GM12873 (cell line): ENCODE results near the gene CST11.

ENCODE experiments used
- TF ChIP-seq, protein P1 (sequence below): IDR thresholded peaks from 2 replicates; pipeline ENCODE4 v1.5.1; 2012; ENCODE audit warnings: low read depth, mild to moderate bottlenecking, moderate library complexity, low read length, control low read depth; ENCODE audit not compliant: insufficient read depth; ENCODE audit errors: missing control alignments

The CST11 gene, protein sequence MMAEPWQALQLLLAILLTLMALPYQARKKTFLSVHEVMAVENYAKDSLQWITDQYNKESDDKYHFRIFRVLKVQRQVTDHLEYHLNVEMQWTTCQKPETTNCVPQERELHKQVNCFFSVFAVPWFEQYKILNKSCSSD

DNA sequence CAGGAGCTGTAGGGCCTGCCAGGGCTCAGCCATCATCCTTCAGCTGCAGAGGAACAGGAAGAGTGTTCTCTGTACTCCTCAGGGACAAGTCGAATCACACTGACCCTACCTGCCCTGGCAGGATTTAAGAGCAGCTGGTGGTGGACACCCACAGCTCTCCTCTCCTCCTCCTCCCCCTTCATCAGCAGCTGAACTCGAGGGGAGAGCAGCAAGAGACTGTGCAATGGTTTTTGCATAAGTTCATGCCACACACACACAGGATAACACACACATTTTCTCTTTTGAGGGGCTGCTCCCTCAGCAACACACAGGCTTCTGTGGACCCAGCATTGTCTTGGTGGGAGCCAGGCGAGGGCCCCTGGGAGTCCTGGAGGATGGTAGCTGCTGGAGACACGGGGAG is at the start of gene CST11:
Gene CST11 (minus strand): TSS at position 101 of the 400 bp plus-strand sequence. CDS start 65 bp downstream, at position 36.
- TF ChIP-seq, protein P1, sequence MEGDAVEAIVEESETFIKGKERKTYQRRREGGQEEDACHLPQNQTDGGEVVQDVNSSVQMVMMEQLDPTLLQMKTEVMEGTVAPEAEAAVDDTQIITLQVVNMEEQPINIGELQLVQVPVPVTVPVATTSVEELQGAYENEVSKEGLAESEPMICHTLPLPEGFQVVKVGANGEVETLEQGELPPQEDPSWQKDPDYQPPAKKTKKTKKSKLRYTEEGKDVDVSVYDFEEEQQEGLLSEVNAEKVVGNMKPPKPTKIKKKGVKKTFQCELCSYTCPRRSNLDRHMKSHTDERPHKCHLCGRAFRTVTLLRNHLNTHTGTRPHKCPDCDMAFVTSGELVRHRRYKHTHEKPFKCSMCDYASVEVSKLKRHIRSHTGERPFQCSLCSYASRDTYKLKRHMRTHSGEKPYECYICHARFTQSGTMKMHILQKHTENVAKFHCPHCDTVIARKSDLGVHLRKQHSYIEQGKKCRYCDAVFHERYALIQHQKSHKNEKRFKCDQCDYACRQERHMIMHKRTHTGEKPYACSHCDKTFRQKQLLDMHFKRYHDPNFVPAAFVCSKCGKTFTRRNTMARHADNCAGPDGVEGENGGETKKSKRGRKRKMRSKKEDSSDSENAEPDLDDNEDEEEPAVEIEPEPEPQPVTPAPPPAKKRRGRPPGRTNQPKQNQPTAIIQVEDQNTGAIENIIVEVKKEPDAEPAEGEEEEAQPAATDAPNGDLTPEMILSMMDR = no peak

DNA sequence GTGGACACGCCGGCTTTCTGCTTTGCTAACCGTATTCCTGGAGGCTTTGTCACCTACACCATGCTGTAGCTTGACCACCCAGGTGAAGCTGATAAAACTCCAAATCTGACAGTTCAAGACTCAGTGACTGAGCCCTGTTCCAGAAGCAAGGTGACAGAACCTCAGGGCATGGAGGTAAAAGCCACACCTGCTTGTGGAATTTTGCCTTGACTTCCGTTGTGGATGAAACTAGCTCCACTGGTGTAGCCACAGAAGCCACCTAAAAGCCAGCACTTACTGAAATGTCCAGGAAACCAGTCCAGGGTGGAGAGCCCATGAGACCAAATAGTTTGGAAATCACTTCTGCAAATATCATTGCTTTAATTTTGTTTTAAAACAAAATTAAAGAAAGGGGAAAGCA is 49.2 kb upstream of the CST11 start:
- TF ChIP-seq, protein P1 = no peak

DNA sequence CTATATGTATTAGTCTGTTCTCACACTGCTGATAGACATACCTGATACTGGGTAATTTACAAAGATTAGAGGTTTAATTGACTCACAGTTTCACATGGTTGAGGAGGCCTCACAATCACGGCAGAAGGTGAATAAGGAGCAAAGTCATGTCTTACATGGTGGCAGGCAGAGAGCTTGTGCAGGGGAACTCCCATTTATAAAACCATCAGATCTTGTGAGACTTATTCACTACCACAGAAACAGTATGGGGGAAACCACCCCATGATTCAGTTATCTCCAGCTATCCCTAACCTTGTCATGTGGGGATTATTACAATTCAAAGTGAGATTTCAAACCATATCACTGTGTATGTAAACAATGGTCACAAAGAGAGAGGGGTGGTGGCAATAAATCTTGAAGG is 44.9 kb upstream of the CST11 start:
- TF ChIP-seq, protein P1 = no peak

DNA sequence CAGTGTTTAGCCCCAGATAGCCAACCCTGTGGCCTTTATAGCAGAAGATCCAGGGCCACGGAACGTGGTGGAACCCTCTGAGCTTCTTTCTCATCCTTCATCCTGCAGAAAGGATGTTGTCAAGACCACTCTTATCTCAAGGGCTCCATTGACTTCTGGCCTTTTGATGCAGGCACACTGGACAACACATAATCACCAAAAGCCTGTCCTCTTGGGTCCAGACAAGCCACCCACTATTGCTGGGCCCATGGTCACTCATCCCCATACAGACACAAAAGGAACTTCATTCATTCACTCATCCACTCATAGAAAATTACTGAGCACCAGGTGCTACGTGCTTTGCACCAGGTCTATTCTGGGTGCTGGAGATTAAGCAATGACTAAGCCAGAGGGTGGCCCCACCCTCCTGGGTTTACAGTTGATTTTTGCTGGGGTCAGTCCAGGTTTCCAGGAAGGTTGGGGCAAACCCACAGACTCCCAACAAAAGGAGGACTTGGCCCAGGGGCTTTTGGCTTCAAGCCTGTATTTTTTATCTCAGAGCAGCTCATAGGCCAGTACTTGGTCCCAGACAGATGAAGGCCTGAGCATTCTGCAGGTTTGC is 40.6 kb upstream of the CST11 start:
- TF ChIP-seq, protein P1 = no peak

DNA sequence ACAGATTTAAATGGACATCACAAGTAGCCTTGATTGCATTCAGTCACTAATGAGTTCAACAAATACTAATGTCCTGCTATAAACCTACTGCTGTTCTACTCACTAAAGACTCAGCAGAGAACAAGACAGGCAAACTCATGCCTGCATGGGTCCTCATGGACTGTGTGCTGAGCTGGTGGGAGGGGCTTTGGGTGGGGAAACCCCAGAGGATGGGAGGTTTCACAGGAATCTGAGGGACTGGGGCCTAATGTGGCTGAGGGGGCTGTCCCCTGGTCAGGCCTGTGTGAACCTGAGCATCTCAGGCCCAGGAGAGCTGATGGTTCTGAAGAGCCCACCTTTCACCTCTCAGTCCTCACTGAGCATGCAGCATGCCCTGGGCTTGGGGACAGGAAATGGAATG is 39.6 kb upstream of the CST11 start:
- TF ChIP-seq, protein P1 = no peak

DNA sequence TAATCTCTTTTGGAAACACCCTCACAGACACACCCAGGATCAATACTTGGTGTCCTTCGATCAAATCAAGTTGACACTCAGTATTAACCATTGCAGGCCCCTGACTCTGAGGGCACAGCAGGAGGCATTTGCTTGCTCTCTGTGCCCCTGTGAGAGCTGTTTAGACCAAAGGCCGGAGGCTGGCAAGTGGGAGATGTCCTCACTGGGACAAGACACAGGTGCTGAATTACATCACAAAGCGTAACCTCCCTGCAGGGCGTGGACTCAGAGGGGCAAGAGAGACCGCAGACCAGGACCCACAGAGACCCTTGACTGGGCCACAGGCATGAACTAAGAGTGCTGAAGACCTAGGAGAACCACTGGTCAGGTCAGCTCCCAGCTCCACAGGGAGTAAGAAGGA is 38.1 kb upstream of the CST11 start, which contains the start of gene CST8:
Gene CST8 (plus strand): TSS at position 301 of the 400 bp plus-strand sequence. CDS start 551 bp downstream, outside the sequence.
- TF ChIP-seq, protein P1 = no peak

DNA sequence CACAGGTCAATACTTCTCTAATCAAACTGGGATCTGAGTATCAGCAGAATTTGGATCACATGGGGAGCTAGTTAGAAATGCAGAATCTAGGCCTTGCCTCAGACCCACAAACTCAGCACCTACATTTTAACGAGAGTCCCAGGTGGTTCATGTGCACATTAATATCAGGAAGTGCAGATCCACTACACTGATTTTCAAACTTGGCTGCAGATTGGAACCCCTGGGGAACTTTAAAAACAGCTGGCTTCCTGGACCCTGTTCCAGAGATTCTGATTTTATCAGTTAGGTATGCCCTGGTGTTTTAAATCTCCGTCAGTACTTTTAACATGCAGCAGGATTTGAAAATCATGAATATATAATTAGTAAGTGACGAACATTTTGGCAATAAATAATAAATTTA is 36.3 kb upstream of the CST11 start:
- TF ChIP-seq, protein P1 = no peak
